PC-9 (cell line): ENCODE results near the gene ATG2B. TPM values are rescaled to one million over a fixed set of nuclear protein-coding genes. Genes with fewer than 3 reads are reported as not detected.

ENCODE experiments used
- BruUV-seq: library from RNA; stranded (reverse); fragments of 400-500 nt; replicated peaks from 2 replicates; lab custom pipeline; 2021; lab: Mats Ljungman, UMichigan
- CTCF ChIA-PET: fragments of 300-600 bp; sonication (Branson Sonifier 250); formaldehyde crosslinking; loops from one replicate; lab custom pipeline; 2022; ENCODE audit warnings: antibody characterized with exemption; lab: Charles Lee
- POLR2A ChIA-PET: fragments of 300-600 bp; sonication (Branson Sonifier 250); formaldehyde crosslinking; loops from one replicate; lab custom pipeline; 2022; ENCODE audit warnings: antibody characterized with exemption; ENCODE audit not compliant: unreplicated experiment; lab: Charles Lee
- DNase-seq, 2 experiments: peaks; one replicate each; pipeline versions ENCODE4 v3.0.0 to v3.0.0-alpha.2; 2015 to 2022; ENCODE audit warnings: mixed read lengths in 1 of 2
- H2AFZ ChIP-seq: fragments of 200-600 bp; sonication (generic); 2 replicates; pipeline ENCODE4 v1.8.1; 2017; ENCODE audit warnings: antibody characterized with exemption
- H3F3A ChIP-seq: fragments of 200-600 bp; sonication (generic); 2 replicates; pipeline ENCODE4 v1.8.1; 2017; ENCODE audit warnings: antibody characterized with exemption, mild to moderate bottlenecking, low read depth; ENCODE audit not compliant: insufficient read depth
- H3K27ac ChIP-seq: fragments of 200-600 bp; sonication (generic); 2 replicates; pipeline ENCODE4 v1.6.1; 2016; ENCODE audit warnings: mixed run types
- H3K27me3 ChIP-seq: fragments of 200-600 bp; sonication (generic); 2 replicates; pipeline ENCODE4 v1.6.1; 2016; ENCODE audit warnings: low read depth, mixed run types; ENCODE audit not compliant: insufficient read depth
- H3K36me3 ChIP-seq: fragments of 200-600 bp; sonication (generic); 2 replicates; pipeline ENCODE4 v1.6.1; 2016; ENCODE audit warnings: low read depth, mixed run types
- H3K4me1 ChIP-seq: fragments of 200-600 bp; sonication (generic); replicated peaks from 2 replicates; pipeline ENCODE4 v1.6.1; 2016; ENCODE audit warnings: mixed run types; ENCODE audit not compliant: insufficient read depth
- H3K4me2 ChIP-seq: fragments of 200-600 bp; sonication (generic); 2 replicates; pipeline ENCODE4 v1.6.1; 2017; ENCODE audit warnings: mixed run types
- H3K4me3 ChIP-seq: fragments of 200-600 bp; sonication (generic); 2 replicates; pipeline ENCODE4 v1.6.1; 2016; ENCODE audit warnings: mixed run types
- H3K79me2 ChIP-seq: fragments of 200-600 bp; sonication (generic); 2 replicates; pipeline ENCODE4 v1.6.1; 2017; ENCODE audit warnings: low read depth, mixed run types
- H3K9me2 ChIP-seq: fragments of 200-600 bp; sonication (generic); 2 replicates; pipeline ENCODE4 v1.8.1; 2017; ENCODE audit warnings: mild to moderate bottlenecking; ENCODE audit not compliant: insufficient read depth
- H3K9me3 ChIP-seq: fragments of 200-600 bp; sonication (generic); 2 replicates; pipeline ENCODE4 v1.8.1; 2016; ENCODE audit warnings: low read depth; ENCODE audit not compliant: insufficient read depth
- H4K20me1 ChIP-seq: fragments of 200-600 bp; sonication (generic); 2 replicates; pipeline ENCODE4 v1.8.1; 2017; ENCODE audit not compliant: insufficient read depth
- CTCF ChIP-seq: fragments of 200-600 bp; sonication (generic); conservative IDR thresholded peaks from 2 replicates; pipeline ENCODE4 v1.6.1; 2017; ENCODE audit warnings: mixed run types, antibody characterized with exemption, mild to moderate bottlenecking, moderate library complexity
- EZH2 ChIP-seq: fragments of 200-600 bp; sonication (generic); IDR thresholded peaks from 2 replicates; pipeline ENCODE4 v1.8.0; 2017; ENCODE audit warnings: antibody characterized with exemption, low read depth
- intact Hi-C: fragments of 100-400 bp; cut with micrococcal nuclease; formaldehyde crosslinking; loops from one replicate; pipeline ENCODE4 v1.10.0; 2022; ENCODE audit not compliant: unreplicated experiment
- total RNA-seq: library from RNA; stranded (reverse); gene quantifications from 2 replicates; pipeline ENCODE4 v1.2.3, GENCODE V29; 2021

Gene ATG2B
- total RNA-seq, 1 experiment from 2014 or later: 6.6 TPM

GRCh38 chr14:96316087-96316486, 47.1 kb downstream of the ATG2B start:
- no TSS peak for BruUV-seq
- H3K27me3 ChIP-seq: no peaks in the 10 kb centered on the region
- no peak overlapping the region for H3K27ac ChIP-seq
- no peaks in the 10 kb centered on the region for H3K9me2 ChIP-seq
- no peaks in the 10 kb centered on the region; the same call in 1 of the 2 replicates for H3K36me3 ChIP-seq
- no peaks in the 10 kb centered on the region for H3K79me2 ChIP-seq
- TF ChIP-seq EZH2 (no peak), CTCF (no peak)
- H4K20me1 ChIP-seq: no peaks in the 10 kb centered on the region
- H3F3A ChIP-seq: no peaks in the 10 kb centered on the region
- no peaks in the 10 kb centered on the region for H3K9me3 ChIP-seq
- intact Hi-C loops: no loop called here
- no peak overlapping the region for H3K4me2 ChIP-seq
- no peak for DNase-seq
- no peak overlapping the region for H2AFZ ChIP-seq
- ChIA-PET POLR2A (no interaction called here), CTCF (no interaction called here)
- no peaks in the 10 kb centered on the region for H3K4me1 ChIP-seq
- no peak overlapping the region for H3K4me3 ChIP-seq

GRCh38 chr14:96310906-96311305, 52.2 kb downstream of the ATG2B start:
- Histone ChIP-seq H3K27me3 (no peaks in the 10 kb centered on the region), H3K27ac (no peak overlapping the region), H3K4me2 (no peak overlapping the region), H3K9me3 (no peaks in the 10 kb centered on the region), H3K4me1 (no peaks in the 10 kb centered on the region), H3F3A (no peaks in the 10 kb centered on the region), H3K9me2 (no peaks in the 10 kb centered on the region), H3K36me3 (no peaks in the 10 kb centered on the region; the same call in 1 of the 2 replicates), H3K4me3 (no peak overlapping the region), H2AFZ (no peak overlapping the region), H3K79me2 (no peaks in the 10 kb centered on the region), H4K20me1 (no peaks in the 10 kb centered on the region)
- no peak for DNase-seq
- POLR2A ChIA-PET: no interaction called here
- no TSS peak for BruUV-seq
- CTCF ChIA-PET: no interaction called here
- intact Hi-C loops: no loop called here
- TF ChIP-seq EZH2 (no peak), CTCF (no peak)

GRCh38 chr14:96309896-96310330, 53.2 kb downstream of the ATG2B start:
- CTCF ChIA-PET: no interaction called here
- Histone ChIP-seq H3K79me2 (no peaks in the 10 kb centered on the region), H3K9me3 (no peaks in the 10 kb centered on the region), H3K4me1 (no peaks in the 10 kb centered on the region), H4K20me1 (no peaks in the 10 kb centered on the region), H2AFZ (no peak overlapping the region), H3K27me3 (no peaks in the 10 kb centered on the region), H3K27ac (no peak overlapping the region), H3K9me2 (no peaks in the 10 kb centered on the region), H3F3A (no peaks in the 10 kb centered on the region), H3K4me3 (no peak overlapping the region), H3K36me3 (no peaks in the 10 kb centered on the region; the same call in 1 of the 2 replicates), H3K4me2 (no peak overlapping the region)
- POLR2A ChIA-PET: no interaction called here
- no peak for DNase-seq
- no TSS peak for BruUV-seq
- intact Hi-C loops: no loop called here
- no peak for TF ChIP-seq EZH2
- no peak for TF ChIP-seq CTCF
